HG03045 (cell line): ENCODE data around the gene ASCC2.

Experiments used
- ATAC-seq: cut with Tn5 transposase; IDR thresholded peaks from one replicate; pipeline ENCODE4 v1.9.1; 2021; ENCODE audit warnings: mild to moderate bottlenecking, moderate library complexity; ENCODE audit not compliant: unreplicated experiment

Gene ASCC2

GRCh38 chr22:29788339-29789279 lies 49.5 kb downstream of the ASCC2 start:
- no peak for ATAC-seq

GRCh38 chr22:29787371-29787980 lies 50.6 kb downstream of the ASCC2 start:
- no peak for ATAC-seq

GRCh38 chr22:29786031-29786430 lies 52.0 kb downstream of the ASCC2 start:
- ATAC-seq: no peak

- no peak for ATAC-seq
These were observed 53.4 kb downstream of the ASCC2 start for GRCh38 chr22:29784451-29785361.

GRCh38 chr22:29782061-29782845 lies 55.8 kb downstream of the ASCC2 start:
- ATAC-seq: no peak

- no peak for ATAC-seq
These were observed 57.1 kb downstream of the ASCC2 start for GRCh38 chr22:29780748-29781676.

GRCh38 chr22:29780220-29780619 lies 57.9 kb downstream of the ASCC2 start:
- no peak for ATAC-seq

- ATAC-seq: no peak
These were observed 64.8 kb downstream of the ASCC2 start for GRCh38 chr22:29773233-29773632.

GRCh38 chr22:29772170-29772641 lies 65.9 kb downstream of the ASCC2 start:
- ATAC-seq: no peak

GRCh38 chr22:29769723-29770321 lies 68.3 kb downstream of the ASCC2 start:
- no peak for ATAC-seq

- no peak for ATAC-seq
These were observed 69.9 kb downstream of the ASCC2 start for GRCh38 chr22:29768052-29768693.

- peak; percentile 69 for ATAC-seq
These were observed 70.7 kb downstream of the ASCC2 start, which contains the start of gene UQCR10 for GRCh38 chr22:29767171-29768051. Gene UQCR10, plus strand, starts transcription at chr22:29767369. Its CDS starts 30 bp downstream, at chr22:29767399.

- peak; percentile 89 for ATAC-seq
These were observed 71.4 kb downstream of the ASCC2 start, which contains the start of gene ZMAT5 for GRCh38 chr22:29766632-29767170. Gene ZMAT5, minus strand, starts transcription at chr22:29767007. Its CDS starts 18,463 bp downstream, at chr22:29748544.

GRCh38 chr22:29765905-29766631 lies 72.0 kb downstream of the ASCC2 start:
- ATAC-seq: peak; percentile 15

GRCh38 chr22:29762263-29762662 lies 75.8 kb downstream of the ASCC2 start:
- ATAC-seq: no peak

GRCh38 chr22:29758959-29759358 lies 79.1 kb downstream of the ASCC2 start:
- ATAC-seq: no peak
